Loucy (cell line): ENCODE data around the gene SHCBP1.

ENCODE experiments used
- H2AFZ ChIP-seq: fragments of 200-600 bp; sonication (generic); 2 replicates; pipeline ENCODE4 v1.6.0; 2016; ENCODE audit warnings: antibody characterized with exemption, mild to moderate bottlenecking, low read length, moderate library complexity
- H3F3A ChIP-seq: fragments of 200-600 bp; 2 replicates; pipeline ENCODE4 v1.6.0; 2016; ENCODE audit warnings: antibody characterized with exemption, low read depth, mild to moderate bottlenecking
- H3K27me3 ChIP-seq: fragments of 200-600 bp; sonication (generic); 2 replicates; pipeline ENCODE4 v1.6.1; 2014; ENCODE audit warnings: low read length, mild to moderate bottlenecking; ENCODE audit not compliant: insufficient read depth, poor library complexity, severe bottlenecking
- H3K36me3 ChIP-seq: fragments of 200-600 bp; sonication (generic); 2 replicates; pipeline ENCODE4 v1.6.1; 2016; ENCODE audit warnings: low read length; ENCODE audit not compliant: insufficient read depth
- H3K4me1 ChIP-seq: fragments of 200-600 bp; sonication (generic); 2 replicates; pipeline ENCODE4 v1.5.1; 2014; ENCODE audit warnings: low read length, mild to moderate bottlenecking; ENCODE audit not compliant: insufficient read depth, poor library complexity, severe bottlenecking
- H3K4me2 ChIP-seq: fragments of 200-600 bp; sonication (generic); 2 replicates; pipeline ENCODE4 v1.6.0; 2014; ENCODE audit warnings: antibody characterized with exemption, low read length, low read depth, mild to moderate bottlenecking; ENCODE audit not compliant: poor library complexity, severe bottlenecking
- H3K4me3 ChIP-seq: fragments of 200-600 bp; sonication (generic); 2 replicates; pipeline ENCODE4 v1.5.1; 2014; ENCODE audit warnings: low read length, mild to moderate bottlenecking, mixed read lengths; ENCODE audit not compliant: poor library complexity, severe bottlenecking
- H3K79me2 ChIP-seq: fragments of 200-600 bp; sonication (generic); 2 replicates; pipeline ENCODE4 v1.6.1; 2014; ENCODE audit warnings: low read length; ENCODE audit not compliant: insufficient read depth
- H3K9ac ChIP-seq: fragments of 200-600 bp; sonication (generic); 2 replicates; pipeline ENCODE4 v1.6.0; 2014; ENCODE audit warnings: mild to moderate bottlenecking, low read depth, low read length, moderate library complexity; ENCODE audit not compliant: poor library complexity, severe bottlenecking
- H3K9me2 ChIP-seq: fragments of 200-600 bp; sonication (generic); replicated peaks from 2 replicates; pipeline ENCODE4 v1.6.1; 2016; ENCODE audit warnings: low read depth, low read length, mixed read lengths
- H3K9me3 ChIP-seq: fragments of 200-600 bp; sonication (generic); 2 replicates; pipeline ENCODE4 v1.6.1; 2014; ENCODE audit warnings: mild to moderate bottlenecking, antibody characterized with exemption, low read length, low read depth; ENCODE audit not compliant: insufficient read depth
- H4K20me1 ChIP-seq: fragments of 200-600 bp; sonication (generic); 2 replicates; pipeline ENCODE4 v1.6.0; 2014; ENCODE audit warnings: antibody characterized with exemption, low read length, mild to moderate bottlenecking; ENCODE audit not compliant: insufficient read depth, poor library complexity, severe bottlenecking
- EZH2phosphoT487 ChIP-seq: fragments of 200-600 bp; IDR thresholded peaks from 2 replicates; pipeline ENCODE4 v1.6.1; 2018; ENCODE audit warnings: antibody characterized with exemption, mild to moderate bottlenecking, moderate library complexity, borderline replicate concordance
- TF ChIP-seq, protein P1 (sequence below): fragments of 200-600 bp; sonication (generic); conservative IDR thresholded peaks from 2 replicates; pipeline ENCODE4 v1.5.1; 2014; ENCODE audit warnings: mild to moderate bottlenecking, antibody characterized with exemption, low read length

SHCBP1 gene

DNA sequence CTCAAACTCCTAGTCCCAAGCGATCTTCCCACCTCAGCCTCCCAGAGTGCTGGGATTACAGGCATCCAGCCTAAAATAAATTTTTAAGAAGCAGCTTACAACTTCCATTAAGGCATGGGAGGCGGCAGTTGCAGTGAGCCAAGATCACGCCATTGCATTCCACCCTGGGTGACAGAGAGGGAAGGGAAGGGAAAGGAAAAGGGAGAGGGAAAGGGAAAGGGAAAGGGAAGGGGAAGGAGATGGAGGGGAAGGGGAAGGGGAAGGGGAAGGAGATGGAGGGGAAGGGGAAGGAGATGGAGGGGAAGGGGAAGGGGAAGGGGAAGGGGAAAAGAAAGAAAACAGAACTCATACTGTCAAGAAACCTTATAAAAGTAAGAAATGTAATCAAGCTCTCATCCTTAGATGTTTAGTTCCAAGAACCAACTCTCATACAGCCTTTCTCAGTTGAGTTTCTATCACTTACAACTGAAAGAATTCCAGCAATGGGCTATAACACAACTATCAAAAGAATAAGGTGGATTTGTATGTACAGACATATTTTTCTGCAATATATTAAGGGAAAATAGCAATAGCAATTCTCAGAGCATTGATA lies 43.1 kb downstream of the SHCBP1 start:
- no peaks in the 10 kb centered on the region for H3K9me3 ChIP-seq
- H3K36me3 ChIP-seq, result peaks cover 36% of the 10 kb centered on the region
- no peaks in the 10 kb centered on the region for H3K27me3 ChIP-seq
- H3K9ac ChIP-seq, result no peak overlapping the region
- TF ChIP-seq, protein P1, sequence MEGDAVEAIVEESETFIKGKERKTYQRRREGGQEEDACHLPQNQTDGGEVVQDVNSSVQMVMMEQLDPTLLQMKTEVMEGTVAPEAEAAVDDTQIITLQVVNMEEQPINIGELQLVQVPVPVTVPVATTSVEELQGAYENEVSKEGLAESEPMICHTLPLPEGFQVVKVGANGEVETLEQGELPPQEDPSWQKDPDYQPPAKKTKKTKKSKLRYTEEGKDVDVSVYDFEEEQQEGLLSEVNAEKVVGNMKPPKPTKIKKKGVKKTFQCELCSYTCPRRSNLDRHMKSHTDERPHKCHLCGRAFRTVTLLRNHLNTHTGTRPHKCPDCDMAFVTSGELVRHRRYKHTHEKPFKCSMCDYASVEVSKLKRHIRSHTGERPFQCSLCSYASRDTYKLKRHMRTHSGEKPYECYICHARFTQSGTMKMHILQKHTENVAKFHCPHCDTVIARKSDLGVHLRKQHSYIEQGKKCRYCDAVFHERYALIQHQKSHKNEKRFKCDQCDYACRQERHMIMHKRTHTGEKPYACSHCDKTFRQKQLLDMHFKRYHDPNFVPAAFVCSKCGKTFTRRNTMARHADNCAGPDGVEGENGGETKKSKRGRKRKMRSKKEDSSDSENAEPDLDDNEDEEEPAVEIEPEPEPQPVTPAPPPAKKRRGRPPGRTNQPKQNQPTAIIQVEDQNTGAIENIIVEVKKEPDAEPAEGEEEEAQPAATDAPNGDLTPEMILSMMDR, result no peak
- TF ChIP-seq EZH2phosphoT487, result no peak
- no peaks in the 10 kb centered on the region for H4K20me1 ChIP-seq
- no peaks in the 10 kb centered on the region for H3K79me2 ChIP-seq
- H3K4me3 ChIP-seq, result no peak overlapping the region
- H3K4me2 ChIP-seq, result no peak overlapping the region
- H3K9me2 ChIP-seq, result no peaks in the 10 kb centered on the region
- no peaks in the 10 kb centered on the region for H3F3A ChIP-seq
- no peak overlapping the region for H2AFZ ChIP-seq
- H3K4me1 ChIP-seq, result peaks cover 6% of the 10 kb centered on the region

DNA sequence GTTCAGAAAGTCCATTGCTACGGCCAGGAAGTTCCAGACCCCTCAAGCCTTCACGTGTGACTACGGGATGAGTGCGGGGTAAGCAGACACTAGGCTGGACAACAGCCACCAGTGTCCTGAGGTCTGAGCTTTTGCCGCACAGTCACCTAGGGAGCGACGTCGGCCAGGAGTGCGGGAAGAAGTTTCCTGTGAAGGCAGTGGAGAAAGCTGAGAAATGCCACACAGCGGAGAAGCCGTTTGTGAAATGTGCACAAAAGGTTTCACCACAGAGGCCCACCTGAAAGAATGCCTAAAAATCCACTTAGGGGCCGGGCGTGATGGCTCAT lies 47.4 kb downstream of the SHCBP1 start:
- no peak overlapping the region for H3K4me3 ChIP-seq

DNA sequence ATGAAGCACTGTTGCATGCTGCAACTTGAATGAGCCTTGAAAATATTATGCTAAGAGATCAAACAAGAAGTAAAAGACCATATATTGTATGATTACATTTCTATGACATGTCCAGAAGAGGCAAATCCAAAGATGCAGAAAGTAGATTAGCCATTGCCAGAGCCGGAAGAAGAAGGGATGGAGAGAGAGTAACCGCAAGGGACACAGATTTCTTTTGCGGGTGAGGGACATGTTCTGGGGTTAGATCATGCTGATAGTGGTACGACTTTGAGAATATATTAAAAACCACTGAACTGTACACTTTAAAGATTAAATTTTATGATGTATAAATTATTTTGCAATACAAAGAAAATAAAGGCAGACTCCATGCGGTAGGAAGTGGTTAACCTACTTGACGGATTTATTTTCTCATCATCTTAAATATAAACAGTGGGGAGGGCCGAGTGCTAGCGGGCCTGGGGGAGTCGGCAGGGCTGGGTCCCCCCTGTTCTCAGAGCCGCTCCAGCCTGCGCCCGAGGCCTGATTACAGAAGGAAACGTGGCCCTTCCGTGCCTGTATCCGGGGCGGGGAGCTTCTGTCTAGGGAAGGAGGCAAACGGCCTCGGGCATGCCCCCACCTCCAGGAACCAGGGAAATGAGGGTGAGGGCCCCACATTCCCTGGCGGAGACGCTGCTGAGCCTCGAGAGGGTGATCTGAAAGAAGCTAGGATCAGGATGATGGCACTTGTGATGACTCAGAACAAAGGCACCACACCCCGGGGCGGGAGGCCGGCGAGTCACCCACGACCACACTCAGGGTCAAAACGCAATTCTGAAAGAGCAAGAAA lies 48.0 kb downstream of the SHCBP1 start:
- Histone ChIP-seq H3K4me2 (no peak overlapping the region), H3K9me2 (no peaks in the 10 kb centered on the region), H3K36me3 (peaks cover 4% of the 10 kb centered on the region; the same call in 1 of the 2 replicates), H3K4me3 (no peak overlapping the region), H3K27me3 (no peaks in the 10 kb centered on the region), H3F3A (no peaks in the 10 kb centered on the region), H3K4me1 (no peaks in the 10 kb centered on the region), H2AFZ (no peak overlapping the region), H4K20me1 (no peaks in the 10 kb centered on the region), H3K9me3 (no peaks in the 10 kb centered on the region), H3K79me2 (no peaks in the 10 kb centered on the region), H3K9ac (no peak overlapping the region)
- TF ChIP-seq, protein P1, result no peak
- no peak for TF ChIP-seq EZH2phosphoT487

More for the DNA sequence above, 47.4 kb downstream of the SHCBP1 start:
- Histone ChIP-seq H3K4me1 (no peaks in the 10 kb centered on the region), H3K9me3 (no peaks in the 10 kb centered on the region), H4K20me1 (no peaks in the 10 kb centered on the region), H2AFZ (no peak overlapping the region), H3K9me2 (no peaks in the 10 kb centered on the region), H3K36me3 (peaks cover 4% of the 10 kb centered on the region; the same call in 1 of the 2 replicates), H3K27me3 (no peaks in the 10 kb centered on the region), H3K79me2 (no peaks in the 10 kb centered on the region), H3K9ac (no peak overlapping the region), H3K4me2 (no peak overlapping the region), H3F3A (no peaks in the 10 kb centered on the region)
- TF ChIP-seq, protein P1, result no peak
